Measurements from ENCODE around the gene SBF2.
"Not testable (repeated sequence)": the region's sequence is repeated elsewhere in the genome, so short reads cannot be mapped to it uniquely, and the experiment has no call there.

SBF2 gene

DNA sequence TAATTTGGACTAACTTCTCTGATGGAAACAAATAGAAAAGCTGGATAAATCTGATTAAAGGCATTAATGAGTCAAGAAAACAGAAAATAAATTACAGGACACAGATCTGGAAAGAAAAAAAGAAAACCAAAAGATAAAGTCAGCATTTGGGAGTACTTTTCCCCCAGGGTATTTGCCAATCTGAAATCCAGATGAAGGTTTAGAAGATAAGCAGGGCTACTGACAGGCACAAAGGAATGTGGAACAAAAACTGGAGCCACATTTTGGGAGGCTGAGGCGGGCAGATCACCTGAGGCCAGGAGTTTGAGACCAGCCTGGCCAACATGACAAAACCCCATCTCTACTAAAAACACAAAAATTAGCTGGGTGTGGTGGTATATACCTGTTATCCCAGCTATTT, 57.2 kb downstream of the SBF2 start:
- Histone ChIP-seq H3K4me3 (no peak overlapping the region), H3K27ac (no peak overlapping the region)
- TF ChIP-seq, protein P1, sequence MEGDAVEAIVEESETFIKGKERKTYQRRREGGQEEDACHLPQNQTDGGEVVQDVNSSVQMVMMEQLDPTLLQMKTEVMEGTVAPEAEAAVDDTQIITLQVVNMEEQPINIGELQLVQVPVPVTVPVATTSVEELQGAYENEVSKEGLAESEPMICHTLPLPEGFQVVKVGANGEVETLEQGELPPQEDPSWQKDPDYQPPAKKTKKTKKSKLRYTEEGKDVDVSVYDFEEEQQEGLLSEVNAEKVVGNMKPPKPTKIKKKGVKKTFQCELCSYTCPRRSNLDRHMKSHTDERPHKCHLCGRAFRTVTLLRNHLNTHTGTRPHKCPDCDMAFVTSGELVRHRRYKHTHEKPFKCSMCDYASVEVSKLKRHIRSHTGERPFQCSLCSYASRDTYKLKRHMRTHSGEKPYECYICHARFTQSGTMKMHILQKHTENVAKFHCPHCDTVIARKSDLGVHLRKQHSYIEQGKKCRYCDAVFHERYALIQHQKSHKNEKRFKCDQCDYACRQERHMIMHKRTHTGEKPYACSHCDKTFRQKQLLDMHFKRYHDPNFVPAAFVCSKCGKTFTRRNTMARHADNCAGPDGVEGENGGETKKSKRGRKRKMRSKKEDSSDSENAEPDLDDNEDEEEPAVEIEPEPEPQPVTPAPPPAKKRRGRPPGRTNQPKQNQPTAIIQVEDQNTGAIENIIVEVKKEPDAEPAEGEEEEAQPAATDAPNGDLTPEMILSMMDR (IDR thresholded peaks at IDR 0.05), result no peak
- DNase-seq (ENCODE audit: low spot score), result no peak

DNA sequence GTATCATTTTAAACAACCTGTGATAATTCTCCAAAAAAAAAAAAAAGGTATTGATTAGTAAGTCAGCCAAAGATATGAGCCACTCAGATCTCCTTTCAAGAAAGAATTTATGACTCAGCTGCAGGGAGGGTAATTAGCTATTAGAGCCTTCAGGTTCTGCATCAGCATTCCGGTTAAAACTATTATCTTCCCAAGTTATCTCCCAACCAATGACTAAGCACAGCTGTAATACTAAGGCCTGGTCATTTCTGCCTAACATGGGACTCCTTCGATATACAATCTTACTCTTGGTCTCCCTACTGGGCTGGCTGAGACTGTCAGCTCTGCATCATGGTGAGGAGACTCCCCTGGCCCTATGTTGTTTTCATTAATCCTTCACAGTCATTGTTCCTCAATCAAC, 60.4 kb downstream of the SBF2 start:
- no peak overlapping the region for H3K4me3 ChIP-seq
- no peak for DNase-seq (ENCODE audit: low spot score)
- H3K27ac ChIP-seq, result no peak overlapping the region
- TF ChIP-seq, protein P1 (IDR thresholded peaks at IDR 0.05), result no peak

DNA sequence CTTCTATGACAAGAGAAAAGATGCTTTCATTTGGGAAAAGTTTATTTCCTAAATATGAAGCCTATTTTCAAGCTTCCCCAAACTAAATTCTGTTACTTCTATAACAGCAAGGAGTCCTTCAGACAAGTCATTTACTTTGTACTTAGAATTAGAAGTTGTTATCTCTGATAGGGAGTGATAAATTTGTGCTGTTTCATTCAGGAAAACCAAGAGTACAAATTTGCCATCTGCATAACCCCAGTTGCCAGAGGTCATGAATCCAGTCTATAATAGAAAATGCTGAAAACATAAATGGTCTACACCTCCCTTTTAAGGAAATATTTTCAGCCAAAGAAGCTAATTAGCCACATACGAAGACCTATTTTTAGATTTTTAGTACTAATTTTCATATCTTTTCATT, 61.3 kb downstream of the SBF2 start:
- DNase-seq (ENCODE audit: low spot score), result no peak
- Histone ChIP-seq H3K4me3 (no peak overlapping the region), H3K27ac (no peak overlapping the region)
- TF ChIP-seq, protein P1 (IDR thresholded peaks at IDR 0.05), result no peak

DNA sequence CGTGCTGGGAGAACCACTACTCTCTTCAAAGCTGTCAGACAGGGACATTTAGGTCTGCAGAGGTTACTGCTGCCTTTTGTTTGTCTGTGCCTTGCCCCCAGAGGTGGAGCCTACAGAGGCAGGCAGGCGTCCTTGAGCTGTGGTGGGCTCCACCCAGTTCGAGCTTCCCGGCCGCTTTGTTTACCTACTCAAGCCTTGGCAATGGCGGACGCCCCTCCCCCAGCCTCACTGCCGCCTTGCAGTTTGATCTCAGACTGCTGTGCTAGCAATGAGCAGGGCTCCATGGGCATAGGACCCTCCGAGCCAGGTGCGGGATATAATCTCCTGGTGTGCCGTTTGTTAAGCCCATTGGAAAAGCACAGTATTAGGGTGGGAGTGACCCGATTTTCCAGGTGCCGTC, 62.2 kb downstream of the SBF2 start:
- not testable (repeated sequence) for H3K4me3 ChIP-seq; DNase-seq (ENCODE audit: low spot score); H3K27ac ChIP-seq

DNA sequence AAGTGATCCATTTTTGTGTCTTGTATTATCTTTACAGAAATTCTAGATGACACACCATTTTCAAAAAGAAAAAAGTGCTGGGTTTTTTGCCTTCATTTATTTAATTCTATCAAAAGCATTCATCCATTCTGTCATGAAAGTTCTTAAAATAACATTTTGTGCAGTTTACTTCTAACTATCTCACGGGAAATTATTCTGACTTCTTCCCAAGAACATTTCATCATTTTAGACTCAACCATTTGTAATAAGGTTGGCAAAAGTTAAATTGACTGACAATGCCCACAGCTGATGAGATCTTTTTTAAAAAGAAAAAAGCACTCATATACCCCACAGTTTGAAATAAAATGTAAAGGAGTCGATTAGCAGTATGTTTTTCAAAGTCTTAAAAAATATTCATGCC, 68.5 kb downstream of the SBF2 start:
- DNase-seq (ENCODE audit: low spot score), result no peak
- TF ChIP-seq, protein P1 (IDR thresholded peaks at IDR 0.05), result no peak
- no peak overlapping the region for H3K4me3 ChIP-seq
- H3K27ac ChIP-seq, result no peak overlapping the region

DNA sequence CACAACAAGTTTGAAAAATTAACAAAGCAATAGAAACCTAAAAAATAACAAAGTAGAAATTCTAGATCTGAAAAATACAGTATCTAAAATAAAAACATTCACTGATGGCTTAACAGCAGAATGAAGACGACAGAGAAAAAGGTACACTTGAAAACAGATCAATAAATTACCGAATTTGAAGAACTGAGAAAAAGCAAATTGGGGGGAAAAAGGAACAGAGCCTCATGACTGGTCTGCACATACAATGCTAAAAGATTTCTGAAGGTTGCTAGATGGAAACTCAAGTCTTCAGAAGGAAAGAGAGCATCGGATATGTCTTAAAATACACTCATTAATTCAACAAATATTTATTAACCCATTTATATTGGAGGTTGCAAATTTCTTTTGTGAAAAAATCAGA, 71.6 kb downstream of the SBF2 start:
- H3K27ac ChIP-seq, result no peak overlapping the region
- DNase-seq (ENCODE audit: low spot score), result no peak
- no peak overlapping the region for H3K4me3 ChIP-seq
- TF ChIP-seq, protein P1 (IDR thresholded peaks at IDR 0.05), result no peak

DNA sequence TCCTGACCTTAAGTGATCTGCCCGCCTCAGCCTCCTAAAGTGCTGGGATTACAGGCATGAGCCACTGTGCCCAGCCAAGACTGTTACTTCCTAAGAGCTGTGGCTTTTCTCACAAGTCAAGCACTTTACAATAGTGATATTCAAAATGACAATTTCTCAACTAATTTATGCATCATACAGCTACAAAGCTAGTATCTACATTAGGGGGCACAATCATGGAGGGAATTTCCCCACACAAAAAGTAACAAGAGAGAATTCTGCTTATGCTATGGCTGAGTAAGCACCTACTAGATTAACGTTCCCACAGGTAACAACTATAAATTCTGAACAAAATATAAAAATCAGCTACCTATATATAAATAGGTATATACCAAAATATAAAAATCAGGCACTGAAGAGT, 72.7 kb downstream of the SBF2 start:
- no peak for DNase-seq (ENCODE audit: low spot score)
- TF ChIP-seq, protein P1 (IDR thresholded peaks at IDR 0.05), result no peak

DNA sequence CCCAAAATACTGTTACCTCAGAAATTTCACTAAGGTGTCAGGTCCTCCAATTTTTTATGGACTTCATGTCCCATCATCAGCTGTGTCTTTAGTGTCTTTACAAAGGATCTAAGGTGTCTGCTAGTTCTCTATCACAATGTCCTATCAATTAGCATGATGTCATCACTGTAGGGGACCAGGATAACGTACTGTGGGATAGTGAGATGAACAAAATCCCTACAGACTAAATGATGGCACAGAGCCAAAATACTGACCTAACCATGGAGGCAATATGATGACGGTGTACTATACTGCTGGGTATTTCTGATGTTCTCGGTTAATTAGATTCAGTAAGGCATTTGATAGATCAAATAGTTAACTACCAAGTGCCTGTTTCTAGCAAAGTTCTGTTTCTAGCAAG, 82.5 kb downstream of the SBF2 start:
- Histone ChIP-seq H3K4me3 (no peak overlapping the region), H3K27ac (no peak overlapping the region)
- DNase-seq (ENCODE audit: low spot score), result no peak
- TF ChIP-seq, protein P1 (IDR thresholded peaks at IDR 0.05), result no peak

More for the DNA sequence above, 72.7 kb downstream of the SBF2 start:
- Histone ChIP-seq H3K4me3 (no peak overlapping the region), H3K27ac (no peak overlapping the region)
